ENCODE results near the gene CTNNBL1.

Gene CTNNBL1

GRCh38 chr20:37836926-37837325 is 143.1 kb downstream of the CTNNBL1 start:
- H3K4me3 ChIP-seq (ENCODE audit: control insufficient read depth, low read depth, low read length), result no peak overlapping the region
- no peak for DNase-seq (ENCODE audit: low read depth)
- TF ChIP-seq CTCF (conservative IDR thresholded peaks at IDR 0.05; ENCODE audit: control insufficient read depth, insufficient read depth, low read depth, low read length), result no peak

GRCh38 chr20:37837924-37838323 is 144.1 kb downstream of the CTNNBL1 start:
- TF ChIP-seq CTCF (conservative IDR thresholded peaks at IDR 0.05; ENCODE audit: control insufficient read depth, insufficient read depth, low read depth, low read length), result no peak
- no peak for DNase-seq (ENCODE audit: low read depth)
- no peak overlapping the region for H3K4me3 ChIP-seq (ENCODE audit: control insufficient read depth, low read depth, low read length)

- no peak for DNase-seq (ENCODE audit: low read depth)
- no peak for TF ChIP-seq CTCF (conservative IDR thresholded peaks at IDR 0.05; ENCODE audit: control insufficient read depth, insufficient read depth, low read depth, low read length)
- H3K4me3 ChIP-seq (ENCODE audit: control insufficient read depth, low read depth, low read length), result no peak overlapping the region
Observed at GRCh38 chr20:37838769-37839431, 145.1 kb downstream of the CTNNBL1 start.

- DNase-seq (ENCODE audit: low read depth), result no peak
- TF ChIP-seq CTCF (conservative IDR thresholded peaks at IDR 0.05; ENCODE audit: control insufficient read depth, insufficient read depth, low read depth, low read length), result no peak
- no peak overlapping the region for H3K4me3 ChIP-seq (ENCODE audit: control insufficient read depth, low read depth, low read length)
Observed at GRCh38 chr20:37839432-37839827, 145.6 kb downstream of the CTNNBL1 start.

- no peak for DNase-seq (ENCODE audit: low read depth)
- no peak for TF ChIP-seq CTCF (conservative IDR thresholded peaks at IDR 0.05; ENCODE audit: control insufficient read depth, insufficient read depth, low read depth, low read length)
- H3K4me3 ChIP-seq (ENCODE audit: control insufficient read depth, low read depth, low read length), result no peak overlapping the region
Observed at GRCh38 chr20:37839955-37840354, 146.1 kb downstream of the CTNNBL1 start.

GRCh38 chr20:37841389-37841788 is 147.6 kb downstream of the CTNNBL1 start:
- H3K4me3 ChIP-seq (ENCODE audit: control insufficient read depth, low read depth, low read length), result no peak overlapping the region
- no peak for DNase-seq (ENCODE audit: low read depth)

More at GRCh38 chr20:37841389-37841788, 147.6 kb downstream of the CTNNBL1 start:
- no peak for TF ChIP-seq CTCF (conservative IDR thresholded peaks at IDR 0.05; ENCODE audit: control insufficient read depth, insufficient read depth, low read depth, low read length)

Data from fibroblast of mammary gland (primary cell).